Pons (tissue), 1 donor: ENCODE results near the gene TIE1.

Source experiments
- DNase-seq: peaks from one replicate; pipeline ENCODE4 v3.0.0-alpha.2; 2016; ENCODE audit warnings: low spot score

Gene TIE1

GRCh38 chr1:43338001-43338400, 37.2 kb downstream of the TIE1 start:
- no peak for DNase-seq

- DNase-seq, result no peak
These were observed 38.9 kb downstream of the TIE1 start for GRCh38 chr1:43339584-43340232.

- no peak for DNase-seq
These were observed 39.8 kb downstream of the TIE1 start for GRCh38 chr1:43340559-43340958.

- DNase-seq, result no peak
These were observed 43.6 kb downstream of the TIE1 start for GRCh38 chr1:43344267-43344850.

GRCh38 chr1:43345120-43345519, 44.3 kb downstream of the TIE1 start:
- no peak for DNase-seq

GRCh38 chr1:43346636-43347035, 45.9 kb downstream of the TIE1 start:
- no peak for DNase-seq

- no peak for DNase-seq
These were observed 47.6 kb downstream of the TIE1 start for GRCh38 chr1:43348343-43348808.

GRCh38 chr1:43348809-43349593, 48.2 kb downstream of the TIE1 start:
- no peak for DNase-seq

GRCh38 chr1:43349594-43350306, 49.0 kb downstream of the TIE1 start:
- no peak for DNase-seq

GRCh38 chr1:43350976-43351375, 50.2 kb downstream of the TIE1 start:
- DNase-seq, result no peak

GRCh38 chr1:43351421-43352350, 50.9 kb downstream of the TIE1 start:
- DNase-seq, result no peak

GRCh38 chr1:43352351-43352705, 51.5 kb downstream of the TIE1 start:
- DNase-seq, result no peak

- no peak for DNase-seq
These were observed 52.1 kb downstream of the TIE1 start for GRCh38 chr1:43352881-43353280.

- DNase-seq, result no peak
These were observed 53.7 kb downstream of the TIE1 start for GRCh38 chr1:43354471-43354870.

- no peak for DNase-seq
These were observed 54.2 kb downstream of the TIE1 start for GRCh38 chr1:43354936-43355335.

- no peak for DNase-seq
These were observed 56.5 kb downstream of the TIE1 start for GRCh38 chr1:43357251-43357650.

- peak; percentile 70 for DNase-seq
These were observed 57.5 kb downstream of the TIE1 start for GRCh38 chr1:43358121-43358745.

- DNase-seq, result peak; percentile 98
These were observed 58.2 kb downstream of the TIE1 start, which contains the start of gene CDC20 for GRCh38 chr1:43358746-43359693. CDC20 (plus strand) TSS chr1:43358981; CDS start chr1:43359216, 235 bp downstream.

GRCh38 chr1:43359696-43360095, 58.9 kb downstream of the TIE1 start:
- no peak for DNase-seq

- DNase-seq, result no peak
These were observed 59.8 kb downstream of the TIE1 start for GRCh38 chr1:43360616-43361015.
